K562 (cell line): ENCODE data around the gene CCDC127.

Experiments
- STAG1 ChIP-seq: sonication (generic); formaldehyde crosslinking; IDR thresholded peaks from 2 replicates; pipeline ENCODE4 v1.5.0; 2020; ENCODE audit warnings: missing genetic modification reagents, borderline replicate concordance
- TF ChIP-seq, protein P1 (sequence below), 2 experiments: fragments of 450-650 bp; conservative IDR thresholded peaks; 2 replicates each; pipeline ENCODE4 v1.6.1; 2017; ENCODE audit warnings: mild to moderate bottlenecking in 2 of 2, moderate library complexity in 2 of 2
- TF ChIP-seq, protein P2 (sequence below), 3 experiments: IDR thresholded peaks in 2 of 3; conservative IDR thresholded peaks in 1 of 3; 2 replicates each; pipeline ENCODE4 v1.5.1; 2011 to 2012; ENCODE audit warnings: low read length in 3 of 3, mild to moderate bottlenecking in 3 of 3, control low read depth in 2 of 3, improper control_type of control experiment in 1 of 3, inconsistent platforms in 1 of 3, low read depth in 1 of 3, mixed read lengths in 1 of 3, moderate library complexity in 1 of 3; ENCODE audit not compliant: insufficient read depth in 2 of 3

- TF ChIP-seq, protein P1, sequence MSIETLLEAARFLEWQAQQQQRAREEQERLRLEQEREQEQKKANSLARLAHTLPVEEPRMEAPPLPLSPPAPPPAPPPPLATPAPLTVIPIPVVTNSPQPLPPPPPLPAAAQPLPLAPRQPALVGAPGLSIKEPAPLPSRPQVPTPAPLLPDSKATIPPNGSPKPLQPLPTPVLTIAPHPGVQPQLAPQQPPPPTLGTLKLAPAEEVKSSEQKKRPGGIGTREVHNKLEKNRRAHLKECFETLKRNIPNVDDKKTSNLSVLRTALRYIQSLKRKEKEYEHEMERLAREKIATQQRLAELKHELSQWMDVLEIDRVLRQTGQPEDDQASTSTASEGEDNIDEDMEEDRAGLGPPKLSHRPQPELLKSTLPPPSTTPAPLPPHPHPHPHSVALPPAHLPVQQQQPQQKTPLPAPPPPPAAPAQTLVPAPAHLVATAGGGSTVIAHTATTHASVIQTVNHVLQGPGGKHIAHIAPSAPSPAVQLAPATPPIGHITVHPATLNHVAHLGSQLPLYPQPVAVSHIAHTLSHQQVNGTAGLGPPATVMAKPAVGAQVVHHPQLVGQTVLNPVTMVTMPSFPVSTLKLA (conservative IDR thresholded peaks at IDR 0.05): no peak
- no peak for TF ChIP-seq STAG1 (CRISPR knock-in tag)
- TF ChIP-seq, protein P2, sequence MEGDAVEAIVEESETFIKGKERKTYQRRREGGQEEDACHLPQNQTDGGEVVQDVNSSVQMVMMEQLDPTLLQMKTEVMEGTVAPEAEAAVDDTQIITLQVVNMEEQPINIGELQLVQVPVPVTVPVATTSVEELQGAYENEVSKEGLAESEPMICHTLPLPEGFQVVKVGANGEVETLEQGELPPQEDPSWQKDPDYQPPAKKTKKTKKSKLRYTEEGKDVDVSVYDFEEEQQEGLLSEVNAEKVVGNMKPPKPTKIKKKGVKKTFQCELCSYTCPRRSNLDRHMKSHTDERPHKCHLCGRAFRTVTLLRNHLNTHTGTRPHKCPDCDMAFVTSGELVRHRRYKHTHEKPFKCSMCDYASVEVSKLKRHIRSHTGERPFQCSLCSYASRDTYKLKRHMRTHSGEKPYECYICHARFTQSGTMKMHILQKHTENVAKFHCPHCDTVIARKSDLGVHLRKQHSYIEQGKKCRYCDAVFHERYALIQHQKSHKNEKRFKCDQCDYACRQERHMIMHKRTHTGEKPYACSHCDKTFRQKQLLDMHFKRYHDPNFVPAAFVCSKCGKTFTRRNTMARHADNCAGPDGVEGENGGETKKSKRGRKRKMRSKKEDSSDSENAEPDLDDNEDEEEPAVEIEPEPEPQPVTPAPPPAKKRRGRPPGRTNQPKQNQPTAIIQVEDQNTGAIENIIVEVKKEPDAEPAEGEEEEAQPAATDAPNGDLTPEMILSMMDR (IDR thresholded peaks at IDR 0.05 in 2 of 3, conservative IDR thresholded peaks at IDR 0.05 in 1 of 3; ENCODE audit: insufficient read depth in 2 of 3, low read depth in 1 of 3, low read length in 3 of 3): no peak
Measured at GRCh38 chr5:149745-150485, 68.0 kb downstream of the CCDC127 start.
